B cell (primary cell): Measurements from ENCODE around the gene TYW1.

Source experiments
- CTCF ChIP-seq: fragments of 200-600 bp; IDR thresholded peaks from one replicate; pipeline ENCODE4 v1.8.0; 2022; ENCODE audit warnings: antibody characterized with exemption, mild to moderate bottlenecking
- EZH2 ChIP-seq: IDR thresholded peaks from 2 replicates; pipeline ENCODE4 v1.6.1; 2012; ENCODE audit warnings: borderline replicate concordance, low read depth, mild to moderate bottlenecking, moderate library complexity, low read length; ENCODE audit not compliant: insufficient read depth, poor library complexity, severe bottlenecking

GRCh38 chr7:67022511-67022910, 25.9 kb downstream of the TYW1 start:
- TF ChIP-seq CTCF (no peak), EZH2 (no peak)
